Karpas-422 (cell line): ENCODE results near the gene RBMS3. TPM values are rescaled to one million over a fixed set of nuclear protein-coding genes. Genes with fewer than 3 reads are reported as not detected.

Experiments used
- DNase-seq: peaks from one replicate; pipeline ENCODE4 v3.0.0-alpha.2; 2015
- H2AFZ ChIP-seq: fragments of 200-600 bp; sonication (generic); 2 replicates; pipeline ENCODE4 v1.6.1; 2014; ENCODE audit warnings: antibody characterized with exemption, low read length, mixed read lengths
- H3K27ac ChIP-seq: fragments of 200-600 bp; sonication (generic); 2 replicates; pipeline ENCODE4 v1.5.1; 2014; ENCODE audit warnings: mild to moderate bottlenecking, low read length, moderate library complexity
- H3K27me3 ChIP-seq: fragments of 200-600 bp; sonication (generic); 2 replicates; pipeline ENCODE4 v1.6.1; 2014; ENCODE audit warnings: low read length, mixed read lengths
- H3K36me3 ChIP-seq: fragments of 200-600 bp; sonication (generic); 2 replicates; pipeline ENCODE4 v1.6.1; 2014; ENCODE audit warnings: low read length, mixed read lengths; ENCODE audit not compliant: insufficient read depth
- H3K4me1 ChIP-seq: fragments of 200-600 bp; sonication (generic); 2 replicates; pipeline ENCODE4 v1.6.1; 2014; ENCODE audit warnings: mild to moderate bottlenecking, low read length, mixed read lengths
- H3K4me2 ChIP-seq: fragments of 200-600 bp; sonication (generic); 2 replicates; pipeline ENCODE4 v1.6.1; 2014; ENCODE audit warnings: low read length, low read depth, mild to moderate bottlenecking; ENCODE audit not compliant: poor library complexity, severe bottlenecking
- H3K4me3 ChIP-seq: fragments of 200-600 bp; sonication (generic); 2 replicates; pipeline ENCODE4 v1.5.1; 2014; ENCODE audit warnings: mild to moderate bottlenecking, antibody characterized with exemption, low read length, mixed read lengths
- H3K79me2 ChIP-seq: fragments of 200-600 bp; sonication (generic); 2 replicates; pipeline ENCODE4 v1.6.1; 2014; ENCODE audit warnings: mild to moderate bottlenecking, low read length, mixed read lengths
- H3K9ac ChIP-seq: fragments of 200-600 bp; sonication (generic); 2 replicates; pipeline ENCODE4 v1.6.0; 2014; ENCODE audit warnings: low read length
- H3K9me2 ChIP-seq: fragments of 200-600 bp; sonication (generic), shearing (Covaris generic); replicated peaks from 2 replicates; pipeline ENCODE4 v1.6.0; 2014; ENCODE audit warnings: mild to moderate bottlenecking, low read length, moderate library complexity; ENCODE audit not compliant: insufficient read depth
- H3K9me3 ChIP-seq: fragments of 300-700, 200-600 bp; sonication (generic); 2 replicates; pipeline ENCODE4 v1.6.1; 2014; ENCODE audit warnings: low read length, mixed read lengths
- H4K20me1 ChIP-seq: fragments of 200-600 bp; sonication (generic); 2 replicates; pipeline ENCODE4 v1.6.1; 2014; ENCODE audit warnings: mild to moderate bottlenecking, antibody characterized with exemption, low read length, low read depth; ENCODE audit not compliant: insufficient read depth
- total RNA-seq: library from RNA; depleted of rRNA; stranded (reverse); fragments of >200 nt; shearing (Covaris generic); gene quantifications from 2 replicates; pipeline ENCODE4 v1.2.3, GENCODE V29; 2014; ENCODE audit warnings: low replicate concordance

RBMS3 gene
- total RNA-seq, 1 experiment from 2014 or later = not detected

DNA sequence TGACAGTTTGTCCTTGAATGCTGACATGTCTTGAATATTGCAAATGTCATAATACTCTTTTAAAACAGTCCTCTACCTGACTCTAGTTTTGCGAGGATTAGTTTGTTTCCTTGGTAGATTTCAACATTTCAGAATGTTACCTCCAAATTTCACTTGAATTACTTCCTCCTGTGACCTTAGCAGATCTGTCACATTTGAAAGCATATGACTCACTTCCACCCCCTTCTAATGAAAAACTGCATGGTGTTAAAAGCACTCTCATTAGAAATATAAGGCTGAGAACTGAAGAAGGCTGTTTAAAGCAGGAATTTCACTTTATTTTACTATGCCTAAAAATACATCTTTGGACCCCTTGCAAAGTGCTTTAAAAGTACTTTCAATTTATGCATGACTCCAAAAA, 726.8 kb downstream of the RBMS3 start:
- no peak overlapping the region for H3K4me2 ChIP-seq
- H3K27ac ChIP-seq = no peak overlapping the region
- H3K9me2 ChIP-seq = no peaks in the 10 kb centered on the region
- no peak for DNase-seq
- H2AFZ ChIP-seq = no peak overlapping the region
- H3K9ac ChIP-seq = no peak overlapping the region
- H3K36me3 ChIP-seq = no peaks in the 10 kb centered on the region
- H4K20me1 ChIP-seq = no peaks in the 10 kb centered on the region
- no peaks in the 10 kb centered on the region for H3K27me3 ChIP-seq
- H3K9me3 ChIP-seq = 0 out of 2 replicates have a peak, but pooled peaks cover 5% of the 10 kb centered on the region
- H3K4me1 ChIP-seq = no peaks in the 10 kb centered on the region
- no peaks in the 10 kb centered on the region for H3K79me2 ChIP-seq
- no peak overlapping the region for H3K4me3 ChIP-seq

DNA sequence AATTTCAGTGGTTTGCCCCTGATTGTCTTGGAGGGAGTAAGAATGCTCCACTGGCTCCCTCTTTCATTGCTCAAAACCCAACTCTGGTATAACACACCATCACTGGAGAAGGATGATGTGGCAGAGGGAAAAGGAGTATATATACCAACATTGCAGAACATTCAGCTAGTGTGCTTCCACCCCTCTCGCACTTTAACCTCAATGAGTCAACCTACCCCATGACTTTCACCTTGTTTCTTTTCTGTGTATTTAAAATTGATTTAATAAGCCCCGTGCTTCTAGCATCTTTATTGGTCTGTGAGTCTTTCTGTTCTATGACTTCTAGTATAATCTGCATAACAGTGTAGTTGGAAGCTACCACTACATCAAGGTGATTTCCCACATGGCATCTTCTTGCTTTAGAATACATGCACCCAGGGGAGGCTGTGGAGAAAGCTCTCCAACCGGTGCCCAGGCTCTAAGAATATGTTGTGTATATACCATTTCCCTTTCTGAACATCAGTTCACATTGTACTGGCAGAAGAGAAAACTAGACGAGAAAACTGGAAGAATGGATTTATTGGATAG, 730.4 kb downstream of the RBMS3 start:
- Histone ChIP-seq H3K9me3 (no peaks in the 10 kb centered on the region), H3K27me3 (no peaks in the 10 kb centered on the region), H3K9me2 (no peaks in the 10 kb centered on the region), H3K4me2 (no peak overlapping the region), H3K4me3 (no peak overlapping the region), H4K20me1 (no peaks in the 10 kb centered on the region), H3K79me2 (no peaks in the 10 kb centered on the region), H3K36me3 (no peaks in the 10 kb centered on the region), H2AFZ (no peak overlapping the region), H3K27ac (no peak overlapping the region), H3K9ac (no peak overlapping the region), H3K4me1 (no peaks in the 10 kb centered on the region)
- no peak for DNase-seq

DNA sequence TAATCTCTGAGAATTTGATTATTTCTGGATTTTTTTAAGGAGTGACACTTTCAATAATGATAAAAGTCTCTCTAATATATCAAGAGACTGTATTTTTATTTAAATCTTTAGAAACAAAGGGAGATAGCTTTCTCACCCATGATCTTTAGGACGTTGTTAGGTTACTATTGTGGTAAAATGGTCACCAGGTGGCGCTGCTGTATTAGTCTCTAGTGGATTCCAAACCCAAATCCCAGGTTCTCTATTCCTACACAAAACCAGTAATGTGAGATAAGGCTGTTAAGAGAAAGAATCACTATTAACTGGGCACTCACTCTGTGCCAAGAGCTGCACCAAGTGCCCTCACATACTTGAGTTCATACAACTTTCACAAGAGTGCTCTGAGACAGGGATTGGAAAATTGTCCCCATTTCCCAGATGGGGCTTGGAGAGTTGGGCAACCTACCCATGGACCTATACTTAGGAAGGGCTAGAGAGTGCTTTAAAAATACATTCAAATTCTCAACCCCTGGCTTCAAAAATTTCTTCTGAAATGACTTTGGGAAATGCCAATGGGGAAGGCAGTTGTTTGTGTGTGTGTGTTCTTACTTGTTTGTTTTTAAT, 732.2 kb downstream of the RBMS3 start:
- Histone ChIP-seq H3K27ac (no peak overlapping the region), H3K9me3 (no peaks in the 10 kb centered on the region), H4K20me1 (no peaks in the 10 kb centered on the region), H3K4me1 (no peaks in the 10 kb centered on the region), H3K79me2 (no peaks in the 10 kb centered on the region), H3K9me2 (no peaks in the 10 kb centered on the region), H3K4me2 (no peak overlapping the region), H3K4me3 (no peak overlapping the region), H3K9ac (no peak overlapping the region), H3K36me3 (no peaks in the 10 kb centered on the region), H3K27me3 (no peaks in the 10 kb centered on the region), H2AFZ (no peak overlapping the region)
- DNase-seq = peak; percentile 68

- H3K79me2 ChIP-seq = no peaks in the 10 kb centered on the region
- no peaks in the 10 kb centered on the region for H3K27me3 ChIP-seq
- H3K9ac ChIP-seq = no peak overlapping the region
- H3K4me2 ChIP-seq = no peak overlapping the region
- H2AFZ ChIP-seq = no peak overlapping the region
- no peaks in the 10 kb centered on the region for H3K9me3 ChIP-seq
- H3K27ac ChIP-seq = no peak overlapping the region
- no peak overlapping the region for H3K4me3 ChIP-seq
- no peaks in the 10 kb centered on the region for H3K9me2 ChIP-seq
- H4K20me1 ChIP-seq = no peaks in the 10 kb centered on the region
- DNase-seq = no peak
- no peaks in the 10 kb centered on the region for H3K4me1 ChIP-seq
- H3K36me3 ChIP-seq = no peaks in the 10 kb centered on the region
These were observed 737.0 kb downstream of the RBMS3 start for GRCh38 chr3:30017901-30018300.

GRCh38 chr3:30020380-30020779, 739.5 kb downstream of the RBMS3 start:
- Histone ChIP-seq H3K4me1 (no peaks in the 10 kb centered on the region), H3K9me3 (no peaks in the 10 kb centered on the region), H3K36me3 (no peaks in the 10 kb centered on the region), H2AFZ (no peak overlapping the region), H3K4me2 (no peak overlapping the region), H3K9me2 (no peaks in the 10 kb centered on the region), H4K20me1 (no peaks in the 10 kb centered on the region), H3K79me2 (no peaks in the 10 kb centered on the region), H3K27me3 (no peaks in the 10 kb centered on the region), H3K4me3 (no peak overlapping the region), H3K27ac (no peak overlapping the region), H3K9ac (no peak overlapping the region)
- DNase-seq = no peak

DNA sequence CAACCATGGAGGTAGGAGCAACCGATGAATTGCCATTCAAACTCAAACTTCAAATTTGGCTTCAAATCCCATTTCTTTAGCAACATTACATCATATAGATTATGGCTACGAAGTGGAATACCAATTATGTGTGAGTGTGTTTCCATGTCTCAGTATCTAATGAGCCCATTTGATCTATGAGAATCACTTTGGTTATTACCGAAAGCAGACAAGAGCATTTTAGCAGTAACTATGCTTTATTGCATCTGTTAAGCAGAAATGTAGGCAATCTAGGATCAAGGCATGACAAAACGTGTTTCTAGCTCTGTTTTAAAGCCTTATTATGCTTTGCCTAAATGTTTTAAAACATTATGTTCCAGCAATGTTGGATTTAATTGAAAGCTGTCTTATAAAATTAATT, 743.6 kb downstream of the RBMS3 start:
- H3K27me3 ChIP-seq = no peaks in the 10 kb centered on the region
- H3K9me3 ChIP-seq = no peaks in the 10 kb centered on the region
- H3K27ac ChIP-seq = no peak overlapping the region
- H3K4me2 ChIP-seq = no peak overlapping the region
- DNase-seq = no peak
- H3K36me3 ChIP-seq = no peaks in the 10 kb centered on the region
- no peak overlapping the region for H3K9ac ChIP-seq
- no peaks in the 10 kb centered on the region for H3K79me2 ChIP-seq
- no peaks in the 10 kb centered on the region for H4K20me1 ChIP-seq
- no peak overlapping the region for H2AFZ ChIP-seq
- H3K4me1 ChIP-seq = no peaks in the 10 kb centered on the region
- no peaks in the 10 kb centered on the region for H3K9me2 ChIP-seq
- H3K4me3 ChIP-seq = no peak overlapping the region

DNA sequence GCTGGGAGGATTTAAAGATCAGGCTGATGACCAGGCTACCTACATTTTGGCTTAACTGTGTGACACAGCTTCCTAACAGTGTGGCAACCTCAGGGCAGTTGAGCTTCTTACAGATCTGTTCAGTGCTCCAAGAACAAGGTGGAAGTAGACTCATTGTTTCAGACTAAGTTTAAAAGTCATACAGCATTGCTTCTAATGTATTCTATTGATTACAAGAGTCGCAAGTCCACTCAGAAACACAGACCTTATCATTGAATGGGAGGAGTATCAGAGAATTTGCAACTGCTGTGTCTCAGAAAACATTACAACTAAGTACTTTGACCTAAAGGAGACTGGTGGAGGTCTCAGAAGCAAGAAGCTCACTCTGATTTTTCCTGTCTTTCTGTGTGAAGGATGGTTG, 746.0 kb downstream of the RBMS3 start:
- Histone ChIP-seq H3K9me3 (no peaks in the 10 kb centered on the region), H3K27ac (no peak overlapping the region), H4K20me1 (no peaks in the 10 kb centered on the region), H3K27me3 (no peaks in the 10 kb centered on the region), H2AFZ (no peak overlapping the region), H3K9me2 (no peaks in the 10 kb centered on the region), H3K4me1 (no peaks in the 10 kb centered on the region), H3K4me3 (no peak overlapping the region), H3K79me2 (no peaks in the 10 kb centered on the region), H3K4me2 (no peak overlapping the region), H3K36me3 (no peaks in the 10 kb centered on the region), H3K9ac (no peak overlapping the region)
- no peak for DNase-seq

GRCh38 chr3:30034246-30034991, 753.5 kb downstream of the RBMS3 start:
- H3K9me3 ChIP-seq = peaks cover 4% of the 10 kb centered on the region
- no peak overlapping the region for H3K27ac ChIP-seq
- no peak overlapping the region for H3K9ac ChIP-seq
- H4K20me1 ChIP-seq = no peaks in the 10 kb centered on the region
- H3K4me2 ChIP-seq = no peak overlapping the region
- H2AFZ ChIP-seq = no peak overlapping the region
- H3K79me2 ChIP-seq = no peaks in the 10 kb centered on the region
- no peak for DNase-seq
- H3K36me3 ChIP-seq = no peaks in the 10 kb centered on the region
- H3K27me3 ChIP-seq = no peaks in the 10 kb centered on the region
- H3K4me3 ChIP-seq = no peak overlapping the region
- no peaks in the 10 kb centered on the region for H3K4me1 ChIP-seq
- H3K9me2 ChIP-seq = no peaks in the 10 kb centered on the region
